GM19099 (cell line): Measurements from ENCODE around the gene DEPDC4.

Experiments
- POLR2A ChIP-seq: IDR thresholded peaks from 3 replicates; pipeline ENCODE4 v1.6.1; 2011; ENCODE audit warnings: low read depth; ENCODE audit not compliant: insufficient read length; ENCODE audit errors: extremely low read depth

Gene DEPDC4

GRCh38 chr12:100266585-100266834 lies 369 bp downstream of the DEPDC4 start:
- no peak for TF ChIP-seq POLR2A

DNA sequence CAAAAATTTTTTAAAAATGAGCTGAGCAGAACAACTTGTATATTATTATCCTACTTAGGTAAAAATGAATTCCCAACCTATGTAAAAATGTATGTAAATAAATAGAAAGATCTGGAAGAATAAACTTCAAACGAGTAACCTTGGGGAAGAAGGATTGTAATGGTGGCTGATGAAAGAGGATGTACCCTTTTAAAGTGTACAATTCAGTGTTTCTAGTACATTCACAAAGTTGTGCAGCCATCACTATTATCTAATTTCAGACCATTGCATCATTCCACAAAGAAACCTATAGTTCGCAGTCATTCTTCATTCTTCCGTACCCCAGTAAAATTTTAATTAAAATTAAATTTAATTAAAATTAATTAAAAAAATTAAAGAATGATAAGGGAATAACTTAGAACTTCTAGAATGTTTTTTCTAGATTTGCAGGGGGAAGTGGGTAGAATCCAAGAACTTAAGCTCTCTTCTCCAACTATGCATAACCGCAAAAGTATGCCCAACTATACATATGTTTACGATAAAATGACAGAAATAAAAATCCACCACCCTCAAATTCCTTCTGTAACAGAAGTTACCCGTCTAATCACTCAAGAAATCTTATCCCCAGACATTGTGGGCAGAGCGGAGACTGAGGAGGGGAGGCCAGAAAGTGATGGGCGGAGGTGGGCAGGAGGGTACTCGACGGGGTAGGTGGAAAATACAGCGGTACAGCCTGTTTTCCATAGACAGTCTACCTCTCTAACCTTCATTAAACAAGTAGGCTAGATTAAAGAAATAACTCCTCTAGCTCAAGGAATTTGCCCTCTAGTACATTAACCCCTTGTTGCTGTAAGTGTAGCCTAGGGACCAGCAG lies 921 bp downstream of the DEPDC4 start:
- TF ChIP-seq POLR2A, result no peak

DNA sequence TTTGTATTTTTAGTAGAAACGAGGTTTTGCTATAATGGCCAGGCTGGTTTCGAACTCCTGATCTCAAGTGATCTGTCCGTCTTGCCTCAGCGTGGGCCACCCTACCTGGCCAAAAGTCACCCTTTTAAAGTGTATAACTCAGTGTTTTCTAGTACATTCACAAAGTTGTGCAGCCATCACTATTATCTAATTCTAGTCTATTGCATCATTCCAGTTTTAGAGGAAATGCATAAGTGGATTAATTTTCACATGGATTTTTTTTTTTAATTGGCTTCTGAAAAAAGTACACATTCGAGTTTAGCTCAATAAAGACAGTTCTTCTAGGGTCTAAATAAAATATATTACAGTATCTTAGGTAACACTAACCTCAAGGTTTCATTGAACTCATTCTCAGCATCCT lies 3.7 kb downstream of the DEPDC4 start:
- no peak for TF ChIP-seq POLR2A

DNA sequence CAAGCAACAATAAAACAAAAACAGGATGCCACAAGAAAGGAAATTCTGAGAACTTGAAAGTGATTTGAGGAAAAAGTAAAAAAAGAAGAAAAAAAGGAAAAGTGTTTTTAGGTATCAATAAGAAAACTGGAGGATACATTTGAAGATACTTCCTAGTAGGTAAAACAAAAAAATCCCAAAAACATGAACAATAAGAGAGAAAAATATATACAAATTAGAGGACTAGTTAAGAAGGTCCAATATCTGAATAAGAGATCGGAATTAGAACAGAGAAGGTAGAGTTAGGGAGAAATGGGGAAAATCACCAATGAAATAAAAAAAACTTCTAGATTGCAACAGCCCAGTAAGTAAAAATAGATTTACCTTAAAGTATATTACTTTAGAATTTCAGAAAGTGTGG lies 8.8 kb downstream of the DEPDC4 start:
- TF ChIP-seq POLR2A, result no peak

DNA sequence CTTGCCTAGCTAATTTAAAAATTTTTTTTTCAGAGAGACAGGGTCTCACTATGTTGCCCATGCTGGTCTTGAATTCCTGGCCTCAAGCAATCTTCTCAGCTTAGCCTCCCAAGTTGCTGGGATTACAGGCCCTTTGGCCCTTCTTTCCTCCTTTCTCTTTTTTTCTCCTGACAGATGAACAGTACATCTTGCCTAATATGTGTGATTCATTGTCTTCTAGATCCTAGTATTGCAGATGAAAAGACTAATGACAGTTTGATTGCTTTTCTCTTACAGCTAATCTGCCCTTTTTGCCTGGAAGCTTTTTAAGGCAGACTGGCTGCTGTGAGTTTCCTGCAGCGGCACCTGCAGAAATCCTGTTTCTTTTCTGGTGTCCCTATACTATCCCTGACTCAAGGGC lies 12.0 kb downstream of the DEPDC4 start:
- TF ChIP-seq POLR2A, result no peak

DNA sequence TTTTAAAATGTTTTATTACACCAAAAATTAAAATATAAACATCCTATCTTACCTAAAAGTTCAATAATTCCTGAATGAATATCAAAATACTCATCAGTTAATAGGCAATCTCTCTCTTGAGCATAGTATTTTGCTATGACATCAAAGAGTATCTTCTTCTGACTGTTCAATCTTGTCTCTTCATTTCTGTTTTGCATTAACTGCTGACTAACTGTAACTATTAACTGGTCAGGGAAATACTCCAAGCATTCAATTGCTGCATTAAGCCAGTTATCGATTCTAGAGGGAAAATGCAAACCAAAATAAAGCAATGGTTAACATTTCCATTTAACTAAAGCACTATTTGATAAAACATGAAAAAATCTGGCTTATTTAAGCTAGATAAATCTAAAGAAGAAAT lies 13.4 kb downstream of the DEPDC4 start:
- TF ChIP-seq POLR2A, result no peak

DNA sequence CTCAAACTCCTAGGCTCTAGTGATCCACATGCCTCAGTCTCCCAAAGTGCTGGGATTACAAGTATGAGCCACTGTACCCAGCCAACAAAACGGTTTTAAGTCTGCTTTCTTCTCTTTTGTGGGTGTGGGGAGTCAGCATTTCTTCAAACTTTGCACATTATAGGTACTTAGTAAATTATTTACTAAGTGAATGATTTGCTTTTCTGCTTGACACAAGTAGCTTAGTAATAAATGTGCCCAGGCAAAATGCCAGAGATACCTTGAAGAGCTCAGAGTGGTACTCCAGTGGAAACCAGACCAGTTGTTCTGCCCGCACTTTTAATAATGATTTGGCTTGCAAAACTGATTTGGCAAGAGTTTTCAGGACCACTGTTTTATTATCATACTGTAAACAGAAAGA lies 15.0 kb downstream of the DEPDC4 start:
- no peak for TF ChIP-seq POLR2A

- no peak for TF ChIP-seq POLR2A
Observed at GRCh38 chr12:100249941-100250340, 16.9 kb downstream of the DEPDC4 start.

- TF ChIP-seq POLR2A, result no peak
Observed at GRCh38 chr12:100248886-100249285, 18.0 kb downstream of the DEPDC4 start.

- TF ChIP-seq POLR2A, result no peak
Observed at GRCh38 chr12:100247765-100248164, 19.1 kb downstream of the DEPDC4 start.

DNA sequence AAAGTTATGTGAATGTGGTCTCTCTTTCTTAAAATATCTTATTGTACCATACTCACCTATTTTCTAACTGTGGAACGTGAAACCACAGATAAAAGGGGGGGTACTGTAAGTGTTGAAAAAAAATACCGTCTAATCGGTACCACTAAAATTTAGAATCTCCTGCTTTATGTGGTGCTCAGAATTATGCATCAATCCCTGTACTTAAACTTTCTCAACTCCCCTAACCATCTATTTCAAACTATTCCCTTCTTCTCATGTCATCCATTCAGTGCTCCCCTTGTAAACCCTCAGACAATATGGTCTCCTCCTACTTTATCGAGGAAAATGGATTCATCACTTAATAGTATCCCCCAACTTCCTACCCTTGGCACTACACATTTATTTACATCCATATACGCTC lies 23.7 kb downstream of the DEPDC4 start:
- TF ChIP-seq POLR2A, result no peak

- no peak for TF ChIP-seq POLR2A
Observed at GRCh38 chr12:100239589-100239988, 27.3 kb downstream of the DEPDC4 start.

GRCh38 chr12:100238801-100239200 lies 28.1 kb downstream of the DEPDC4 start:
- no peak for TF ChIP-seq POLR2A

DNA sequence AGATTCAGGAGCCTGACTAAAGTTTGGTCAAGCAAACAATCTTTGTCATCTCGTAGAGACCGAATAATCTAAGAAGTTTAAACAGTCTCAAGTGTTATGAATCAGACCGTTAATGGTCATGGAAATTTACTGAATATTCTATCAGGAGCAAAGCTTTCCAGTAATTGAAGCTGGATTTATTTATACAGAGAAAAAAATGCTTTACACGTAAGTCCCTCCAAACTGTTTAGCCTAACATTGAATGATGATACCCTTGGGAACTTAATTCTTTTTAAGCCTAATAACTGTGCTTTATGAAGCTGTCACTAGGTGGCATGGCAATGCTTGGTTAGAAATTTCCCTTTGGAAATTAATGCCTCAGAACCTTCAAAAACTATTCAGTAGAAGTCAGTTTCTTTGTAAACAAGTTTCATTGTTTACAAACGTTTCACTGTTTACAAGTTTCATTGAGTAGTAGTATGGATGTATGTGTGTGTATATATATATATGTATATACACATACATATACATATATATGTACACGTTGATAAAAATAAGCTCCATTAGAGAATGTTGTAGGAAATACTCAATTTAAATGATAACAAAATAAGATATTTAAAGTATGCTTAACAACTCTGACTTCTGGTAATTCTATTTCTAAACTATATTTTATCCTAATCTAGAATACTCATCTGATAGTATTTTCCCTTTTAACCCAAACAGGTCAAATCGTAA lies 32.1 kb downstream of the DEPDC4 start:
- no peak for TF ChIP-seq POLR2A

DNA sequence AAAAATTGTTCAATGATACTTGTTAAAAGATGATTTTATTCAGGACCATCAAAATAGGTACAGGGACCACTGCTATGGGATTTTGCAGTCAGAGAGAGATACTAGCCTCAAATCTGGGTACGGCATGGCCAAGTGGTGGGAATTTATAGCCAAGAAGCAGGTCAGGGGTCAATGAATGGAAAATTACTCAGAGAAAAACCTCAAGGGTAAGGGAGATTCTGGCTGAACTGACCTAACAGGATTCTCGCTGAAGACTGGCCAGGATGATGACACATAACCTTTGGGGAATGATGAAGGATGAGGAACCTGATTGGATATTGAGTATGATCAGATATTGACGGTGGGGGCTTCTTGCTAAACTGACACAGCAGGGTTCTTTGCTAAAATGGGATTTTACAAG lies 32.7 kb downstream of the DEPDC4 start:
- TF ChIP-seq POLR2A, result no peak

DNA sequence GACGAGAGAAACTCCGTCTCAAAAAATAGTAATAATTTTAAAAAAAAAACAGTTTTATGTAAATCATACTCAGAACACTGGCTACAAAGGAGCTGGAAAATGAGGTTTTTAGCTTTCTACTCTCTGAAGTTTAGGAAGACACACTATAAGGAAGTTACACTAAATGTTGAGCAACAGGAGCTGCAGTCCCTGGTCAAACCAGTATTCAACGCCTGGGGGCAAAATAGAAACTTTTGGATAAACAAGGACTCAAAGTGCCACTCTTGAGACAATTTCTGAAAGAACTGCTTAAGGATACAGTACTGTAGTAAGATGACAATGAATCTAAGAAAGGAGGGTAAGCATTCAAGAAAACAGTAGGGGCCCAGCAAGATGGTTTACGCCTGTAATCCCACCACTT lies 37.0 kb downstream of the DEPDC4 start:
- no peak for TF ChIP-seq POLR2A
